ENCODE data around the gene ESYT2.
A peak's percentile ranks its signal among the peaks of the same experiment; 100 is the strongest.
"Not testable (repeated sequence)": the region's sequence is repeated elsewhere in the genome, so short reads cannot be mapped to it uniquely, and the experiment has no call there.

The ESYT2 gene

GRCh38 chr7:158702944-158703343 is 126.4 kb downstream of the ESYT2 start:
- TF ChIP-seq CTCF (IDR thresholded peaks at IDR 0.05; ENCODE audit: insufficient read depth, missing control alignments): no peak
- DNase-seq (ENCODE audit: insufficient read length, low spot score) (no peak), FAIRE-seq (no peak)

GRCh38 chr7:158702196-158702595 is 127.1 kb downstream of the ESYT2 start:
- FAIRE-seq: no peak
- no peak for TF ChIP-seq CTCF (IDR thresholded peaks at IDR 0.05; ENCODE audit: insufficient read depth, missing control alignments)
- DNase-seq (ENCODE audit: insufficient read length, low spot score): no peak

GRCh38 chr7:158700008-158700407 is 129.3 kb downstream of the ESYT2 start:
- FAIRE-seq (no peak), DNase-seq (ENCODE audit: insufficient read length, low spot score) (no peak)
- TF ChIP-seq CTCF (IDR thresholded peaks at IDR 0.05; ENCODE audit: insufficient read depth, missing control alignments): no peak

- FAIRE-seq (no peak), DNase-seq (ENCODE audit: insufficient read length, low spot score) (no peak)
- TF ChIP-seq CTCF (IDR thresholded peaks at IDR 0.05; ENCODE audit: insufficient read depth, missing control alignments): no peak
Observed at GRCh38 chr7:158699341-158699740, 130.0 kb downstream of the ESYT2 start.

- TF ChIP-seq CTCF (IDR thresholded peaks at IDR 0.05; ENCODE audit: insufficient read depth, missing control alignments): no peak
- DNase-seq (ENCODE audit: insufficient read length, low spot score): no peak
- no peak for FAIRE-seq
Observed at GRCh38 chr7:158698657-158699195, 130.6 kb downstream of the ESYT2 start.

- not testable (repeated sequence) for DNase-seq (ENCODE audit: insufficient read length, low spot score); FAIRE-seq
Observed at GRCh38 chr7:158697597-158697996, 131.7 kb downstream of the ESYT2 start.

- FAIRE-seq: no peak
- TF ChIP-seq CTCF (IDR thresholded peaks at IDR 0.05; ENCODE audit: insufficient read depth, missing control alignments): peak; percentile 44
Observed at GRCh38 chr7:158695726-158696452, 133.4 kb downstream of the ESYT2 start.

More at GRCh38 chr7:158695726-158696452, 133.4 kb downstream of the ESYT2 start:
- DNase-seq (ENCODE audit: insufficient read length, low spot score): no peak
